Measurements from ENCODE around the gene RELN. TPM values are rescaled to one million over a fixed set of nuclear protein-coding genes. Genes with fewer than 3 reads are reported as not detected.

The RELN gene
- total and polyA plus RNA-seq, 10 of the 15 experiments (the other 5 are each of a cell fraction or from before 2014, with no cell fraction given), result 0.11 to 0.21 TPM; not detected in 8

DNA sequence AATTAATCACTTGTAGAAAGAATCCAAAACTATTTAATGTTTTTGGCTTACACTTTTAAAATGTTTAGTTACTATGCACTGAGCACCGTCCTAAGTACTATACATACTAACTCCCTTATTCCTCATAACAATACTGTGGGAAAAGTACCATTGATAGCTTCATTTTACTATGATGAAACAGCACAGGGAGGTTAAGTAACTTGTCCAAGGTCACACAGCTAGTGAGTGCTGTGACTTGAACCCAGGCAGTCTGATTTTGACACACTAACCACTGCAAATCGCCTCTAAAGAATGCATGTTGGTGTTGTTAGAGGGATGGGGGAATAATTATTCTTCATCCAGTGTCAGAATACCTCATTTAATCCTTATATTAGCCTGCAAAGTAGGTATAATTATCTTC is 1.9 kb upstream of the RELN start:
- H4K20me1 ChIP-seq (ENCODE audit: control insufficient read depth, insufficient read depth), result no peaks in the 10 kb centered on the region
- DNase-seq (ENCODE audit: low read depth, low spot score) (no peak), FAIRE-seq (no peak), ATAC-seq (no peak)
- H3K9me3 ChIP-seq (replicated peaks; ENCODE audit: control insufficient read depth, insufficient read depth, low read length), result no peaks in the 10 kb centered on the region
- in situ Hi-C loops (cut with MboI), result no loop called here
- H2AFZ ChIP-seq (ENCODE audit: control insufficient read depth, low read depth, low read length), result no peak overlapping the region
- TF ChIP-seq, protein P1, sequence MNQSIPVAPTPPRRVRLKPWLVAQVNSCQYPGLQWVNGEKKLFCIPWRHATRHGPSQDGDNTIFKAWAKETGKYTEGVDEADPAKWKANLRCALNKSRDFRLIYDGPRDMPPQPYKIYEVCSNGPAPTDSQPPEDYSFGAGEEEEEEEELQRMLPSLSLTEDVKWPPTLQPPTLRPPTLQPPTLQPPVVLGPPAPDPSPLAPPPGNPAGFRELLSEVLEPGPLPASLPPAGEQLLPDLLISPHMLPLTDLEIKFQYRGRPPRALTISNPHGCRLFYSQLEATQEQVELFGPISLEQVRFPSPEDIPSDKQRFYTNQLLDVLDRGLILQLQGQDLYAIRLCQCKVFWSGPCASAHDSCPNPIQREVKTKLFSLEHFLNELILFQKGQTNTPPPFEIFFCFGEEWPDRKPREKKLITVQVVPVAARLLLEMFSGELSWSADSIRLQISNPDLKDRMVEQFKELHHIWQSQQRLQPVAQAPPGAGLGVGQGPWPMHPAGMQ (IDR thresholded peaks at IDR 0.05; ENCODE audit: borderline replicate concordance), result no peak
- TF ChIP-seq SRF (IDR thresholded peaks at IDR 0.05; ENCODE audit: low read depth in 2 of 2, low read length in 2 of 2), result no peak
- TF ChIP-seq, protein P2, sequence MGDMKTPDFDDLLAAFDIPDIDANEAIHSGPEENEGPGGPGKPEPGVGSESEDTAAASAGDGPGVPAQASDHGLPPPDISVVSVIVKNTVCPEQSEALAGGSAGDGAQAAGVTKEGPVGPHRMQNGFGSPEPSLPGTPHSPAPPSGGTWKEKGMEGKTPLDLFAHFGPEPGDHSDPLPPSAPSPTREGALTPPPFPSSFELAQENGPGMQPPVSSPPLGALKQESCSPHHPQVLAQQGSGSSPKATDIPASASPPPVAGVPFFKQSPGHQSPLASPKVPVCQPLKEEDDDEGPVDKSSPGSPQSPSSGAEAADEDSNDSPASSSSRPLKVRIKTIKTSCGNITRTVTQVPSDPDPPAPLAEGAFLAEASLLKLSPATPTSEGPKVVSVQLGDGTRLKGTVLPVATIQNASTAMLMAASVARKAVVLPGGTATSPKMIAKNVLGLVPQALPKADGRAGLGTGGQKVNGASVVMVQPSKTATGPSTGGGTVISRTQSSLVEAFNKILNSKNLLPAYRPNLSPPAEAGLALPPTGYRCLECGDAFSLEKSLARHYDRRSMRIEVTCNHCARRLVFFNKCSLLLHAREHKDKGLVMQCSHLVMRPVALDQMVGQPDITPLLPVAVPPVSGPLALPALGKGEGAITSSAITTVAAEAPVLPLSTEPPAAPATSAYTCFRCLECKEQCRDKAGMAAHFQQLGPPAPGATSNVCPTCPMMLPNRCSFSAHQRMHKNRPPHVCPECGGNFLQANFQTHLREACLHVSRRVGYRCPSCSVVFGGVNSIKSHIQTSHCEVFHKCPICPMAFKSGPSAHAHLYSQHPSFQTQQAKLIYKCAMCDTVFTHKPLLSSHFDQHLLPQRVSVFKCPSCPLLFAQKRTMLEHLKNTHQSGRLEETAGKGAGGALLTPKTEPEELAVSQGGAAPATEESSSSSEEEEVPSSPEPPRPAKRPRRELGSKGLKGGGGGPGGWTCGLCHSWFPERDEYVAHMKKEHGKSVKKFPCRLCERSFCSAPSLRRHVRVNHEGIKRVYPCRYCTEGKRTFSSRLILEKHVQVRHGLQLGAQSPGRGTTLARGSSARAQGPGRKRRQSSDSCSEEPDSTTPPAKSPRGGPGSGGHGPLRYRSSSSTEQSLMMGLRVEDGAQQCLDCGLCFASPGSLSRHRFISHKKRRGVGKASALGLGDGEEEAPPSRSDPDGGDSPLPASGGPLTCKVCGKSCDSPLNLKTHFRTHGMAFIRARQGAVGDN (IDR thresholded peaks at IDR 0.05), result no peak
- TF ChIP-seq, protein P3, sequence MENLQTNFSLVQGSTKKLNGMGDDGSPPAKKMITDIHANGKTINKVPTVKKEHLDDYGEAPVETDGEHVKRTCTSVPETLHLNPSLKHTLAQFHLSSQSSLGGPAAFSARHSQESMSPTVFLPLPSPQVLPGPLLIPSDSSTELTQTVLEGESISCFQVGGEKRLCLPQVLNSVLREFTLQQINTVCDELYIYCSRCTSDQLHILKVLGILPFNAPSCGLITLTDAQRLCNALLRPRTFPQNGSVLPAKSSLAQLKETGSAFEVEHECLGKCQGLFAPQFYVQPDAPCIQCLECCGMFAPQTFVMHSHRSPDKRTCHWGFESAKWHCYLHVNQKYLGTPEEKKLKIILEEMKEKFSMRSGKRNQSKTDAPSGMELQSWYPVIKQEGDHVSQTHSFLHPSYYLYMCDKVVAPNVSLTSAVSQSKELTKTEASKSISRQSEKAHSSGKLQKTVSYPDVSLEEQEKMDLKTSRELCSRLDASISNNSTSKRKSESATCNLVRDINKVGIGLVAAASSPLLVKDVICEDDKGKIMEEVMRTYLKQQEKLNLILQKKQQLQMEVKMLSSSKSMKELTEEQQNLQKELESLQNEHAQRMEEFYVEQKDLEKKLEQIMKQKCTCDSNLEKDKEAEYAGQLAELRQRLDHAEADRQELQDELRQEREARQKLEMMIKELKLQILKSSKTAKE (IDR thresholded peaks at IDR 0.05; ENCODE audit: low read depth, poor library complexity, severe bottlenecking), result no peak
- ChIA-PET POLR2A (no interaction called here), CTCF (no interaction called here), RAD21 (ENCODE audit: unreplicated experiment) (no interaction called here), SMC1A (ENCODE audit: uncharacterized antibody, unreplicated experiment) (no interaction called here)
- H3K27me3 ChIP-seq (replicated peaks in 1 of 2; ENCODE audit: control insufficient read depth in 2 of 2, insufficient read depth in 2 of 2, low read length in 1 of 2), result peaks cover 4 to 9% of the 10 kb centered on the region in 2 experiments
- no TSS peak for BruUV-seq (replicated peaks)
- H3K79me2 ChIP-seq (ENCODE audit: control insufficient read depth, insufficient read depth, low read length), result no peaks in the 10 kb centered on the region
- H3K4me3 ChIP-seq, result no peak overlapping the region
- no peaks in the 10 kb centered on the region for H3K36me3 ChIP-seq (ENCODE audit: control insufficient read depth in 2 of 2, insufficient read depth in 2 of 2, low read length in 1 of 2)
- no peak overlapping the region for H3K9ac ChIP-seq (ENCODE audit: control insufficient read depth, insufficient read depth, low read length)
- intact Hi-C loops (cut with micrococcal nuclease; ENCODE audit: unreplicated experiment), result no loop called here
- no peaks in the 10 kb centered on the region for H3K4me1 ChIP-seq (ENCODE audit: control insufficient read depth, insufficient read depth, low read length)
- 19% methylated on average over 2 of the region's 2 CpGs for WGBS (ENCODE audit: insufficient coverage, insufficient replicate concordance, low lambda C conversion rate, missing lambda C conversion rate)
- no peak overlapping the region for H3K4me2 ChIP-seq (ENCODE audit: control insufficient read depth, insufficient read depth)
- no peak overlapping the region for H3K27ac ChIP-seq (ENCODE audit: control insufficient read depth, insufficient read depth)

Data from GM12878 (cell line).